K562 (cell line): ENCODE results near the gene DOCK1. TPM values are rescaled to one million over a fixed set of nuclear protein-coding genes. Genes with fewer than 3 reads are reported as not detected.
"Not testable (repeated sequence)": the region's sequence is repeated elsewhere in the genome, so short reads cannot be mapped to it uniquely, and the experiment has no call there.

Experiments used
- ATAC-seq: fragments of 200-7000 bp; cut with Tn5 transposase; 3 replicates; pipeline ENCODE4 v1.9.1; 2020; ENCODE audit warnings: moderate library complexity
- BruUV-seq: library from RNA; stranded (reverse); fragments of 400-500 nt; replicated peaks from 2 replicates; lab custom pipeline; 2021; lab: Mats Ljungman, UMichigan
- CTCF ChIA-PET: fragments of 300-600 bp; formaldehyde crosslinking; extraction: SDS; loops from one replicate; lab custom pipeline; 2021; ENCODE audit warnings: low intra/inter-chr PET ratio; lab: Yijun Ruan, JAX
- POLR2A ChIA-PET: fragments of 300-600, 350-650 bp; sonication (Branson Sonifier 250); formaldehyde crosslinking; extraction: SDS; loops from one replicate; lab custom pipeline; 2021; ENCODE audit warnings: antibody characterized with exemption, inconsistent platforms; lab: Yijun Ruan, JAX
- DNase-seq, 4 experiments: peaks; one replicate each; pipeline versions ENCODE4 v3.0.0 to v3.0.0-alpha.2; 2011 to 2018; ENCODE audit warnings: low spot score in 3 of 4, mixed read lengths in 3 of 4; ENCODE audit errors: extremely low read depth in 1 of 4
- FAIRE-seq: peaks from 2 replicates; lab custom pipeline; 2011; peaks lifted over from hg19 to GRCh38; lab: Jason Lieb, UNC
- H2AFZ ChIP-seq: 2 replicates; pipeline ENCODE4 v1.6.0; 2011; ENCODE audit warnings: low read depth, low read length, control low read depth, inconsistent platforms
- H3K27ac ChIP-seq: fragments of 200-600 bp; 3 replicates; pipeline ENCODE4 v1.8.0; 2011; ENCODE audit warnings: low read depth, mild to moderate bottlenecking, control low read depth, inconsistent platforms, low read length, moderate library complexity, mixed read lengths; ENCODE audit errors: extremely low read depth
- H3K27me3 ChIP-seq, 2 experiments: fragments of 300-600 bp in 1 of 2; 2 replicates in 1 of 2; 3 replicates in 1 of 2; pipeline versions ENCODE4 v1.6.0 to v1.8.0; 2011; ENCODE audit warnings: inconsistent platforms in 2 of 2, low read length in 2 of 2, mild to moderate bottlenecking in 1 of 2, mixed read lengths in 1 of 2, moderate library complexity in 1 of 2; ENCODE audit not compliant: control insufficient read depth in 2 of 2, insufficient read depth in 2 of 2
- H3K36me3 ChIP-seq: fragments of 300-600 bp; 3 replicates; pipeline ENCODE4 v1.8.0; 2011; ENCODE audit warnings: mild to moderate bottlenecking, low read length, inconsistent platforms; ENCODE audit not compliant: control insufficient read depth, insufficient read depth
- H3K4me1 ChIP-seq, 2 experiments: fragments of 200-600 bp in 1 of 2; replicated peaks in 1 of 2; 2 replicates in 1 of 2; 3 replicates in 1 of 2; pipeline versions ENCODE4 v1.5.1 to v1.8.0; 2011; ENCODE audit warnings: inconsistent platforms in 2 of 2, low read length in 2 of 2, mild to moderate bottlenecking in 1 of 2, mixed read lengths in 1 of 2, moderate library complexity in 1 of 2; ENCODE audit not compliant: control insufficient read depth in 2 of 2, insufficient read depth in 2 of 2
- H3K4me2 ChIP-seq: 2 replicates; pipeline ENCODE4 v1.6.1; 2011; ENCODE audit warnings: low read length, control low read depth, inconsistent platforms, mixed read lengths; ENCODE audit not compliant: insufficient read depth
- H3K4me3 ChIP-seq: fragments of 200-600 bp; sonication (generic), shearing (Covaris generic); 2 replicates; pipeline ENCODE4 v1.5.1; 2016; ENCODE audit warnings: control low read depth, inconsistent platforms
- H3K79me2 ChIP-seq: fragments of 200-600 bp; 3 replicates; pipeline ENCODE4 v1.8.0; 2011; ENCODE audit warnings: low read length, inconsistent platforms; ENCODE audit not compliant: control insufficient read depth, insufficient read depth
- H3K9ac ChIP-seq, 2 experiments: 2 replicates each; pipeline versions ENCODE4 v1.6.0 to v1.6.1; 2011; ENCODE audit warnings: low read depth in 2 of 2, low read length in 2 of 2, control low read depth in 1 of 2, inconsistent platforms in 1 of 2, mild to moderate bottlenecking in 1 of 2, mixed read lengths in 1 of 2; ENCODE audit not compliant: insufficient read depth in 1 of 2
- H3K9me1 ChIP-seq: one replicate; pipeline ENCODE4 v1.6.0; 2011; ENCODE audit warnings: inconsistent platforms, mild to moderate bottlenecking, low read length, moderate library complexity; ENCODE audit not compliant: control insufficient read depth, insufficient read depth
- H3K9me3 ChIP-seq: replicated peaks from 2 replicates; pipeline ENCODE4 v1.5.1; 2011; ENCODE audit warnings: low read depth, low read length, inconsistent platforms; ENCODE audit not compliant: control insufficient read depth, insufficient read depth
- H4K20me1 ChIP-seq: replicated peaks from 2 replicates; pipeline ENCODE4 v1.6.1; 2011; ENCODE audit warnings: low read length, inconsistent platforms, mixed read lengths; ENCODE audit not compliant: control insufficient read depth, insufficient read depth
- WGBS: fragments of 100-300 bp; shearing (Covaris generic); methylation state at CpG from one replicate; pipeline ENCODE4 v1.1.6; 2016; ENCODE audit warnings: low coverage, mixed read lengths; ENCODE audit not compliant: insufficient coverage; ENCODE audit errors: missing lambda C conversion rate; 5-methylcytosine and 5-hydroxymethylcytosine counted together
- in situ Hi-C: fragments of 300-500 bp; cut with MboI; formaldehyde crosslinking; loops from 4 replicates; pipeline ENCODE4 v1.15.0; 2018; ENCODE audit warnings: inconsistent platforms, mixed read lengths
- intact Hi-C: fragments of 100-400 bp; cut with micrococcal nuclease; formaldehyde crosslinking; loops from 2 replicates; pipeline ENCODE4 v1.14.2; 2022
- polyA plus RNA-seq, 8 experiments: library from polyadenylated mRNA; depleted of rRNA in 4 of 8; stranded (reverse) in 5 of 8; unstranded in 3 of 8; fragments of >200 nt; fragmentation: Nextera tagmentation in 2 of 8; fragmentation: Illumina TruSeq in 1 of 8; extraction: Ambion mirVana in 2 of 8; extraction: Trizol in 1 of 8; gene quantifications; 2 replicates each; pipeline versions ENCODE4 v1.2.1 to v1.2.3, GENCODE V29; 2011 to 2014; ENCODE audit warnings: inconsistent platforms in 1 of 8, missing spikeins in 1 of 8
- total RNA-seq, 7 experiments: library from RNA; depleted of rRNA in 6 of 7; stranded (reverse); fragments of >200 nt in 6 of 7; fragmentation: Illumina TruSeq in 2 of 7; extraction: Trizol in 2 of 7; gene quantifications; 2 replicates each; pipeline versions ENCODE4 v1.2.1 to v1.2.3, GENCODE V29; 2011 to 2021; ENCODE audit warnings: low replicate concordance in 1 of 7
- TF ChIP-seq, protein P1 (sequence below): fragments of 450-650 bp; IDR thresholded peaks from 2 replicates; pipeline ENCODE4 v1.6.1; 2017; ENCODE audit warnings: mild to moderate bottlenecking, moderate library complexity

DOCK1 gene
- total and polyA plus RNA-seq, 9 of the 15 experiments (the other 6 are each of a cell fraction or from before 2014, with no cell fraction given): 0.31 TPM; not detected in 8

DNA sequence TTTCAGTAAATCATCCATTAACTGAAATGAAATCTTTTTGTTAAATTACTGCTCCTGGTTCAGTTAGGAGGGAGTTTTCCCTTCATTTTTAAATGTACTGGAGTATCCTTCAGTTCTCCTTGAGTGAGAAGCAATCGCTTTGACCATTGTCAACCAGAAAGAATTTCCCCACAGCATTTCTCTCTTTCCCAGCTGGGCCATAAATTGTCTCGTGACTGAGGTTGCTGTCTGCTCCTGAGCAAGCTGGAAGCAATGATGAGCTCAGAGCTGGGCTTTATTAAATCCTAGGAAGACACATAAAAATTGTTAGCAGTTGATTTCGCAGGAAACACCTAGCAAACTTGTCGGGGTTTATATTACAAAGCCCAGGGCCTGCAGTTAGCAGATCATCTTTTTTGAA lies 393.2 kb downstream of the DOCK1 start (continued):
- TF ChIP-seq, protein P1, sequence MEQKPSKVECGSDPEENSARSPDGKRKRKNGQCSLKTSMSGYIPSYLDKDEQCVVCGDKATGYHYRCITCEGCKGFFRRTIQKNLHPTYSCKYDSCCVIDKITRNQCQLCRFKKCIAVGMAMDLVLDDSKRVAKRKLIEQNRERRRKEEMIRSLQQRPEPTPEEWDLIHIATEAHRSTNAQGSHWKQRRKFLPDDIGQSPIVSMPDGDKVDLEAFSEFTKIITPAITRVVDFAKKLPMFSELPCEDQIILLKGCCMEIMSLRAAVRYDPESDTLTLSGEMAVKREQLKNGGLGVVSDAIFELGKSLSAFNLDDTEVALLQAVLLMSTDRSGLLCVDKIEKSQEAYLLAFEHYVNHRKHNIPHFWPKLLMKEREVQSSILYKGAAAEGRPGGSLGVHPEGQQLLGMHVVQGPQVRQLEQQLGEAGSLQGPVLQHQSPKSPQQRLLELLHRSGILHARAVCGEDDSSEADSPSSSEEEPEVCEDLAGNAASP: no peak

DNA sequence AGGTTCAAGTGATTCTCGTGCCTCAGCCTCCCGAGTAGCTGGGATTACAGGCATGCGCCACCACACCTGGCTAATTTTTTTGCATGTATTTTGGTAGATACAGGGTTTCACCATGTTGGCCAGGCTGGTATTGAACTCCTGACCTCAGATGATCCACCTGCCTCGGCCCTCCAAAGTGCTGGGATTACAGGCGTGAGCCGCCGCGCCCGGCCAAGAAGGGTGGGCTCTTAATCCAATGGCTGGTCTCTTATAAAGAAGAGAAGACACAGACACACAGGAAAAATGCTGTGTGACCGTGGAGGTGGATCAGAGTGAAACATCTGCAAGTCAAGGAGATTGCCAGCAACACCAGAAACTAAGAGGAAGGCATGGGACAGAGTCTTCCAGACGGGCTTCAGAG lies 394.0 kb downstream of the DOCK1 start:
- FAIRE-seq: not testable (repeated sequence)

More for the DNA sequence above, 394.0 kb downstream of the DOCK1 start:
- H3K9ac ChIP-seq, BruUV-seq, in situ Hi-C loops, H4K20me1 ChIP-seq, H3K36me3 ChIP-seq, H2AFZ ChIP-seq, intact Hi-C loops, CTCF ChIA-PET, H3K9me1 ChIP-seq, H3K79me2 ChIP-seq, H3K4me1 ChIP-seq, H3K9me3 ChIP-seq, H3K27ac ChIP-seq, POLR2A ChIA-PET, H3K4me2 ChIP-seq, DNase-seq, H3K4me3 ChIP-seq, H3K27me3 ChIP-seq, ATAC-seq: not testable (repeated sequence)
- WGBS: 0% methylated on average over 4 of the region's 11 CpGs
